Activated effector memory CD4-positive, alpha-beta T cell treated with Interleukin-2 at 50 U/mL for 16 hours (primary cell): ENCODE results near the gene FCGR1A.
"Not testable (repeated sequence)": the region's sequence is repeated elsewhere in the genome, so short reads cannot be mapped to it uniquely, and the experiment has no call there.

Experiments
- DNase-seq: peaks from one replicate; pipeline ENCODE4 v3.0.0-alpha.2; 2020

FCGR1A gene

DNA sequence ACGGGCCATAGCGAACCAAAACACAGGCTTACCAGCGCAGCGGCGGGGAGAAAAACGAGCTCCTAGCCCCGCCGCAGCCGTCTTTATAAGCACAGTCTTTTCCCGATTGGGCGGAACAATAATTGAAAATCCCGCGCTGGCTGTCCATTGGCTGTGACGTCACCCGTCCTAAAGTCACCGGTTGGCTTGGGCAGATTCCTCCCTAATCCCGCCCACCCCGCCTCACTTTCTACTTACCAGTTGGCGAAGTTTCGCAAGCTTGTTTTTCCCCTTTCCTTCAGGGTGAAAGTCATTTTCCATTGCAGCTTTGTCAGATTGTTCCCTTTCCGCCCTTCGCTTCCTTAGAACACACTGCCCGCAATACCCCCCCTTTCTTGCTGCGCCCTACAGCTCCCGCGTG, 58.7 kb downstream of the FCGR1A start:
- not testable (repeated sequence) for DNase-seq
